B cell (primary cell): Measurements from ENCODE around the gene ADARB2. TPM values are rescaled to one million over a fixed set of nuclear protein-coding genes. Genes with fewer than 3 reads are reported as not detected.
"Not testable (repeated sequence)": the region's sequence is repeated elsewhere in the genome, so short reads cannot be mapped to it uniquely, and the experiment has no call there.

Source experiments
- ATAC-seq: fragments of 200-7000 bp; cut with Tn5 transposase; one replicate; pipeline ENCODE4 v1.10.0; 2021; ENCODE audit warnings: low read depth, mild to moderate bottlenecking, moderate number of reproducible peaks, moderate library complexity
- CTCF ChIA-PET: fragments of 350-600 bp; sonication (Branson Sonifier 250); formaldehyde crosslinking; loops from one replicate; lab custom pipeline; 2021; ENCODE audit warnings: antibody characterized with exemption, inconsistent platforms; lab: Charles Lee
- POLR2A ChIA-PET: fragments of 350-600 bp; sonication (Branson Sonifier 250); formaldehyde crosslinking; loops from one replicate; lab custom pipeline; 2021; ENCODE audit warnings: antibody characterized with exemption; lab: Charles Lee
- DNase-seq: peaks from one replicate; pipeline ENCODE4 v3.0.0; 2013
- H2AFZ ChIP-seq: 2 replicates; pipeline ENCODE4 v1.6.1; 2012; ENCODE audit warnings: mild to moderate bottlenecking, low read depth, low read length; ENCODE audit not compliant: insufficient read depth, poor library complexity, severe bottlenecking
- H3K27ac ChIP-seq, 2 donors: 1 replicate in 1 of 2; 2 replicates in 1 of 2; pipeline ENCODE4 v1.5.1; 2012 to 2013; ENCODE audit warnings: low read length in 2 of 2, mild to moderate bottlenecking in 2 of 2, moderate library complexity in 1 of 2
- H3K27me3 ChIP-seq, 4 experiments: fragments of 200-600 bp in 1 of 4; sonication (generic) in 1 of 4; replicated peaks in 1 of 4; 1 replicate in 2 of 4; 2 replicates in 2 of 4; pipeline versions ENCODE4 v1.6.1 to v1.7.0; 2013 to 2016; ENCODE audit warnings: low read length in 3 of 4, mild to moderate bottlenecking in 2 of 4, mixed read lengths in 1 of 4, moderate library complexity in 1 of 4; ENCODE audit not compliant: insufficient read depth in 4 of 4, control insufficient read depth in 3 of 4; ENCODE audit errors: control extremely low read depth in 1 of 4
- H3K36me3 ChIP-seq, 2 experiments: replicated peaks in 1 of 2; 1 replicate in 1 of 2; 2 replicates in 1 of 2; pipeline versions ENCODE4 v1.6.1 to v1.7.1; 2013; ENCODE audit warnings: low read length in 1 of 2; ENCODE audit not compliant: insufficient read depth in 2 of 2, control insufficient read depth in 1 of 2; ENCODE audit errors: control extremely low read depth in 1 of 2, extremely low read depth in 1 of 2
- H3K4me1 ChIP-seq, 2 donors: fragments of 200-600 bp in 1 of 2; sonication (generic) in 1 of 2; 1 replicate in 1 of 2; 2 replicates in 1 of 2; pipeline versions ENCODE4 v1.5.1 to v1.6.1; 2013 to 2017; ENCODE audit warnings: low read length in 2 of 2; ENCODE audit not compliant: control insufficient read depth in 2 of 2, insufficient read depth in 2 of 2
- H3K4me2 ChIP-seq: replicated peaks from 2 replicates; pipeline ENCODE3; 2012; ENCODE audit warnings: mild to moderate bottlenecking, low read depth, low read length; ENCODE audit not compliant: poor library complexity, severe bottlenecking
- H3K4me3 ChIP-seq, 5 experiments: fragments of 200-600 bp in 1 of 5; sonication (generic) in 1 of 5; 1 replicate in 3 of 5; 2 replicates in 2 of 5; pipeline versions ENCODE4 v1.5.1 to v1.7.0; 2011 to 2016; ENCODE audit warnings: low read length in 4 of 5, mild to moderate bottlenecking in 4 of 5, low read depth in 2 of 5, control low read depth in 1 of 5, moderate library complexity in 1 of 5; ENCODE audit not compliant: insufficient read depth in 1 of 5; ENCODE audit errors: control extremely low read depth in 1 of 5, extremely low read depth in 1 of 5
- H3K79me2 ChIP-seq: fragments of 200-600 bp; sonication (generic); one replicate; pipeline ENCODE4 v1.6.0; 2016; ENCODE audit warnings: low read length; ENCODE audit not compliant: control insufficient read depth, insufficient read depth
- H3K9ac ChIP-seq: fragments of 200-600 bp; sonication (generic); 2 replicates; pipeline ENCODE4 v1.6.1; 2017; ENCODE audit warnings: mild to moderate bottlenecking, low read length, moderate library complexity
- H3K9me3 ChIP-seq, 3 donors: one replicate each; pipeline versions ENCODE4 v1.6.1 to v1.7.1; 2013; ENCODE audit warnings: low read length in 2 of 3; ENCODE audit not compliant: control insufficient read depth in 2 of 3, insufficient read depth in 1 of 3; ENCODE audit errors: control extremely low read depth in 1 of 3
- H4K20me1 ChIP-seq: 2 replicates; pipeline ENCODE4 v1.6.0; 2012; ENCODE audit warnings: mild to moderate bottlenecking, low read length; ENCODE audit not compliant: insufficient read depth, control insufficient read depth, poor library complexity, severe bottlenecking
- H3K27ac Mint-ChIP-seq: one replicate; pipeline ENCODE4 v1.8.0; 2021; ENCODE audit warnings: mixed read lengths
- H3K27me3 Mint-ChIP-seq: one replicate; pipeline ENCODE4 v1.8.0; 2021; ENCODE audit warnings: mixed read lengths
- H3K4me1 Mint-ChIP-seq: one replicate; pipeline ENCODE4 v1.8.0; 2021; ENCODE audit warnings: mixed read lengths
- H3K4me3 Mint-ChIP-seq: one replicate; pipeline ENCODE4 v1.8.0; 2021; ENCODE audit warnings: mixed read lengths
- H3K9me3 Mint-ChIP-seq: one replicate; pipeline ENCODE4 v1.8.0; 2022; ENCODE audit warnings: mixed read lengths; ENCODE audit not compliant: insufficient read depth
- CTCF ChIP-seq: fragments of 200-600 bp; IDR thresholded peaks from one replicate; pipeline ENCODE4 v1.8.0; 2022; ENCODE audit warnings: antibody characterized with exemption, mild to moderate bottlenecking
- EZH2 ChIP-seq: IDR thresholded peaks from 2 replicates; pipeline ENCODE4 v1.6.1; 2012; ENCODE audit warnings: borderline replicate concordance, low read depth, mild to moderate bottlenecking, moderate library complexity, low read length; ENCODE audit not compliant: insufficient read depth, poor library complexity, severe bottlenecking
- WGBS: methylation state at CpG from one replicate; pipeline ENCODE4 v1.1.5; 2013; ENCODE audit warnings: missing lambda C conversion rate; ENCODE audit not compliant: insufficient coverage; 5-methylcytosine and 5-hydroxymethylcytosine counted together
- intact Hi-C: fragments of 100-400 bp; cut with micrococcal nuclease; formaldehyde crosslinking; loops from one replicate; pipeline ENCODE4 v1.10.0; 2022
- polyA plus RNA-seq: library from polyadenylated mRNA; depleted of rRNA; stranded (reverse); fragments of >200 nt; gene quantifications from 2 replicates; pipeline ENCODE4 v1.2.3, GENCODE V29; 2012
- total RNA-seq, 2 donors: library from RNA; stranded (reverse); fragments of 120-200 nt in 1 of 2; gene quantifications; 1 replicate in 1 of 2; 2 replicates in 1 of 2; pipeline versions ENCODE4 v1.2.3 to v1.2.4, GENCODE V29; 2013 to 2022

ADARB2 gene
- total and polyA plus RNA-seq, 2 donors (not counting 1 experiment from before 2014, with no cell fraction given): 0.13 to 0.96 TPM

GRCh38 chr10:1538531-1539061, 198.7 kb downstream of the ADARB2 start:
- Histone ChIP-seq H3K36me3 (no peaks in the 10 kb centered on the region), H3K9ac (no peak overlapping the region), H2AFZ (no peak overlapping the region), H3K4me1 (no peaks in the 10 kb centered on the region), H3K9me3 (no peaks in the 10 kb centered on the region), H3K4me2 (no peak overlapping the region), H3K27me3 (no peaks in the 10 kb centered on the region), H3K79me2 (no peaks in the 10 kb centered on the region), H3K4me3 (no peak overlapping the region), H4K20me1 (no peaks in the 10 kb centered on the region), H3K27ac (no peak overlapping the region)
- intact Hi-C loops: no loop called here
- ATAC-seq (no peak), DNase-seq (no peak)
- Mint-ChIP-seq H3K4me1 (no peaks in the 10 kb centered on the region), H3K27ac (no peak overlapping the region), H3K9me3 (no peaks in the 10 kb centered on the region), H3K27me3 (peaks cover 7% of the 10 kb centered on the region), H3K4me3 (no peak overlapping the region)
- TF ChIP-seq EZH2 (no peak), CTCF (no peak)
- POLR2A ChIA-PET: no interaction called here
- WGBS: 88% methylated on average over 20 of the region's 20 CpGs
- CTCF ChIA-PET: no interaction called here

GRCh38 chr10:1538121-1538520, 199.2 kb downstream of the ADARB2 start:
- Histone ChIP-seq H3K9me3 (no peaks in the 10 kb centered on the region), H3K4me3 (no peak overlapping the region), H3K9ac (no peak overlapping the region), H3K27ac (no peak overlapping the region), H3K36me3 (no peaks in the 10 kb centered on the region), H3K4me2 (no peak overlapping the region), H3K27me3 (no peaks in the 10 kb centered on the region), H4K20me1 (no peaks in the 10 kb centered on the region), H3K4me1 (no peaks in the 10 kb centered on the region), H2AFZ (no peak overlapping the region), H3K79me2 (no peaks in the 10 kb centered on the region)
- H3K4me3 Mint-ChIP-seq: no peak overlapping the region
- ChIA-PET POLR2A (no interaction called here), CTCF (no interaction called here)
- no peak for DNase-seq
- intact Hi-C loops: no loop called here
- H3K9me3 Mint-ChIP-seq: no peaks in the 10 kb centered on the region
- peaks cover 7% of the 10 kb centered on the region for H3K27me3 Mint-ChIP-seq
- TF ChIP-seq CTCF (no peak), EZH2 (no peak)
- H3K4me1 Mint-ChIP-seq: no peaks in the 10 kb centered on the region
- no peak for ATAC-seq
- 86% methylated on average over 4 of the region's 8 CpGs for WGBS
- H3K27ac Mint-ChIP-seq: no peak overlapping the region

- H3K27me3 ChIP-seq, H3K4me2 ChIP-seq, H3K27ac ChIP-seq, H3K36me3 ChIP-seq, H3K79me2 ChIP-seq, DNase-seq, H3K27me3 Mint-ChIP-seq, H4K20me1 ChIP-seq, H3K4me1 Mint-ChIP-seq, H3K4me3 ChIP-seq, H3K9me3 ChIP-seq, H2AFZ ChIP-seq, H3K9ac ChIP-seq, H3K4me1 ChIP-seq, CTCF ChIA-PET, POLR2A ChIA-PET, intact Hi-C loops, H3K9me3 Mint-ChIP-seq, H3K4me3 Mint-ChIP-seq, ATAC-seq: not testable (repeated sequence)
- H3K27ac Mint-ChIP-seq: peak overlapping the region; percentile 53
- 100% methylated on average over 1 of the region's 2 CpGs for WGBS
Measured at GRCh38 chr10:1537449-1537848, 199.9 kb downstream of the ADARB2 start.
